OCI-LY3 (cell line): ENCODE measurements around the gene RREB1.

Source experiments
- EZH2phosphoT487 ChIP-seq: fragments of 200-600 bp; shearing (Covaris generic); IDR thresholded peaks from 2 replicates; pipeline ENCODE4 v1.6.1; 2018; ENCODE audit warnings: antibody characterized with exemption, mixed run types, low read depth
- TF ChIP-seq, protein P1 (sequence below): fragments of 200-600, 300-600 bp; sonication (generic); IDR thresholded peaks from 2 replicates; pipeline ENCODE4 v1.5.1; 2014; ENCODE audit warnings: antibody characterized with exemption, low read length, low read depth

- TF ChIP-seq, protein P1, sequence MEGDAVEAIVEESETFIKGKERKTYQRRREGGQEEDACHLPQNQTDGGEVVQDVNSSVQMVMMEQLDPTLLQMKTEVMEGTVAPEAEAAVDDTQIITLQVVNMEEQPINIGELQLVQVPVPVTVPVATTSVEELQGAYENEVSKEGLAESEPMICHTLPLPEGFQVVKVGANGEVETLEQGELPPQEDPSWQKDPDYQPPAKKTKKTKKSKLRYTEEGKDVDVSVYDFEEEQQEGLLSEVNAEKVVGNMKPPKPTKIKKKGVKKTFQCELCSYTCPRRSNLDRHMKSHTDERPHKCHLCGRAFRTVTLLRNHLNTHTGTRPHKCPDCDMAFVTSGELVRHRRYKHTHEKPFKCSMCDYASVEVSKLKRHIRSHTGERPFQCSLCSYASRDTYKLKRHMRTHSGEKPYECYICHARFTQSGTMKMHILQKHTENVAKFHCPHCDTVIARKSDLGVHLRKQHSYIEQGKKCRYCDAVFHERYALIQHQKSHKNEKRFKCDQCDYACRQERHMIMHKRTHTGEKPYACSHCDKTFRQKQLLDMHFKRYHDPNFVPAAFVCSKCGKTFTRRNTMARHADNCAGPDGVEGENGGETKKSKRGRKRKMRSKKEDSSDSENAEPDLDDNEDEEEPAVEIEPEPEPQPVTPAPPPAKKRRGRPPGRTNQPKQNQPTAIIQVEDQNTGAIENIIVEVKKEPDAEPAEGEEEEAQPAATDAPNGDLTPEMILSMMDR = no peak
- no peak for TF ChIP-seq EZH2phosphoT487
Observed at GRCh38 chr6:7228662-7229375, 121.1 kb downstream of the RREB1 start.
